A549 (cell line): ENCODE data around the gene SCGB1C1. TPM values are rescaled to one million over a fixed set of nuclear protein-coding genes. Genes with fewer than 3 reads are reported as not detected.

Source experiments
- ATAC-seq, 2 experiments: fragments of 200-7000 bp in 1 of 2; fragments of >200 bp in 1 of 2; cut with Nextera tagmentation in 1 of 2; cut with Tn5 transposase in 1 of 2; 3 replicates each; pipeline versions ENCODE4 v1.8.0 to v1.9.1; 2018 to 2020; ENCODE audit warnings: mild to moderate bottlenecking in 1 of 2, moderate library complexity in 1 of 2
- CTCF ChIA-PET: fragments of 300-600 bp; sonication (Branson Sonifier 250); formaldehyde crosslinking; extraction: SDS; loops from one replicate; lab custom pipeline; 2021; ENCODE audit warnings: antibody characterized with exemption, inconsistent platforms; lab: Yijun Ruan, JAX
- POLR2A ChIA-PET: fragments of 350-600 bp; formaldehyde crosslinking; extraction: SDS; loops from one replicate; lab custom pipeline; 2021; ENCODE audit warnings: antibody characterized with exemption, inconsistent platforms; lab: Yijun Ruan, JAX
- DNase-seq, 2 experiments: peaks; one replicate each; pipeline versions ENCODE4 v3.0.0 to v3.0.0-alpha.2; 2011 to 2016; ENCODE audit warnings: low read depth in 1 of 2, low spot score in 1 of 2
- FAIRE-seq: peaks from 2 replicates; lab custom pipeline; 2011; peaks lifted over from hg19 to GRCh38; lab: Jason Lieb, UNC
- H3K27ac ChIP-seq, 2 experiments: fragments of >200 bp; sonication (Bioruptor Twin); formaldehyde crosslinking; 3 replicates each; pipeline ENCODE4 v1.5.1; 2016 to 2017
- H3K4me1 ChIP-seq: fragments of >200 bp; sonication (Bioruptor Twin); formaldehyde crosslinking; 3 replicates; pipeline ENCODE4 v1.6.1; 2016
- H3K4me2 ChIP-seq: fragments of >200 bp; sonication (Bioruptor Twin); formaldehyde crosslinking; 3 replicates; pipeline ENCODE4 v1.6.1; 2016
- H3K4me3 ChIP-seq: fragments of >200 bp; sonication (Bioruptor Twin); formaldehyde crosslinking; 3 replicates; pipeline ENCODE4 v1.5.1; 2016
- H3K9me3 ChIP-seq: fragments of >200 bp; sonication (Bioruptor Twin); formaldehyde crosslinking; 3 replicates; pipeline ENCODE4 v1.6.1; 2016
- CEBPB ChIP-seq, 2 experiments: fragments of >200 bp in 1 of 2; sonication (Bioruptor Twin) in 1 of 2; formaldehyde crosslinking in 1 of 2; IDR thresholded peaks; 2 replicates each; pipeline ENCODE4 v1.6.1; 2012 to 2016
- CHD4 ChIP-seq: fragments of 200-600 bp; sonication (generic); IDR thresholded peaks from 2 replicates; pipeline ENCODE4 v1.6.1; 2016; ENCODE audit warnings: antibody characterized with exemption, mild to moderate bottlenecking, borderline replicate concordance
- ESRRA ChIP-seq: fragments of 150-350 bp; IDR thresholded peaks from 2 replicates; pipeline ENCODE4 v1.6.1; 2014; ENCODE audit warnings: mild to moderate bottlenecking, low read length, borderline replicate concordance
- FOSL2 ChIP-seq, 2 experiments: fragments of 450-650 bp in 1 of 2; fragments of >200 bp in 1 of 2; sonication (Bioruptor Twin) in 1 of 2; formaldehyde crosslinking; IDR thresholded peaks; 2 replicates each; pipeline versions ENCODE4 v1.5.0 to v1.6.1; 2016 to 2020; ENCODE audit warnings: mild to moderate bottlenecking in 1 of 2, moderate library complexity in 1 of 2
- FOXS1 ChIP-seq: fragments of 250-450 bp; sonication (Bioruptor Pico); IDR thresholded peaks from 2 replicates; pipeline ENCODE4 v1.5.0; 2020; ENCODE audit warnings: mild to moderate bottlenecking, moderate library complexity
- GATA3 ChIP-seq: IDR thresholded peaks from 2 replicates; pipeline ENCODE4 v1.6.1; 2012; ENCODE audit warnings: borderline replicate concordance
- HOXB13 ChIP-seq: fragments of 250-450 bp; sonication (Bioruptor Pico); IDR thresholded peaks from 2 replicates; pipeline ENCODE4 v1.5.0; 2020; ENCODE audit warnings: low read depth, mild to moderate bottlenecking, moderate library complexity
- HOXB5 ChIP-seq: fragments of 250-450 bp; sonication (Bioruptor Pico); IDR thresholded peaks from 2 replicates; pipeline ENCODE4 v1.5.0; 2020; ENCODE audit warnings: mild to moderate bottlenecking, moderate library complexity
- KDM5A ChIP-seq: fragments of 200-600 bp; sonication (generic); IDR thresholded peaks from 2 replicates; pipeline ENCODE4 v1.6.1; 2016; ENCODE audit warnings: antibody characterized with exemption, mild to moderate bottlenecking
- NPAS2 ChIP-seq: fragments of 250-450 bp; sonication (Bioruptor Pico); IDR thresholded peaks from 2 replicates; pipeline ENCODE4 v1.8.0; 2022; ENCODE audit warnings: mild to moderate bottlenecking, moderate library complexity, borderline replicate concordance
- POLR2A ChIP-seq: IDR thresholded peaks from 2 replicates; pipeline ENCODE4 v1.6.1; 2012; ENCODE audit warnings: mild to moderate bottlenecking, low read length
- POLR2AphosphoS2 ChIP-seq: conservative IDR thresholded peaks from 2 replicates; pipeline ENCODE4 v1.6.1; 2012; ENCODE audit warnings: low read length, improper control_type of control experiment, inconsistent platforms
- RCOR1 ChIP-seq: fragments of 150-350 bp; IDR thresholded peaks from 2 replicates; pipeline ENCODE4 v1.6.1; 2014; ENCODE audit warnings: antibody characterized with exemption, low read length, low read depth
- TP53 ChIP-seq: fragments of 250-450 bp; sonication (Bioruptor Pico); IDR thresholded peaks from 2 replicates; pipeline ENCODE4 v1.5.0; 2021; ENCODE audit warnings: mild to moderate bottlenecking, moderate library complexity
- WGBS: methylation state at CpG from one replicate; pipeline ENCODE4 v1.1.6; 2017; ENCODE audit errors: missing lambda C conversion rate; 5-methylcytosine and 5-hydroxymethylcytosine counted together
- polyA plus RNA-seq, 4 experiments: library from polyadenylated mRNA; depleted of rRNA in 3 of 4; stranded (reverse); fragments of >200 nt; fragmentation: RNase III in 1 of 4; extraction: RNeasy Plus Mini Kit Qiagen cat#74134 plus additional on column Dnase treatment in 1 of 4; gene quantifications; 2 replicates in 3 of 4; 3 replicates in 1 of 4; pipeline ENCODE4 v1.2.3, GENCODE V29; 2011 to 2017
- TF ChIP-seq, protein P1 (sequence below): fragments of 200-600 bp; sonication (generic); IDR thresholded peaks from 2 replicates; pipeline ENCODE4 v1.6.1; 2016; ENCODE audit warnings: antibody characterized with exemption, mild to moderate bottlenecking, moderate library complexity
- TF ChIP-seq, protein P2 (sequence below): IDR thresholded peaks from 2 replicates; pipeline ENCODE4 v1.6.1; 2012
- TF ChIP-seq, protein P3 (sequence below): fragments of >200 bp; sonication (Bioruptor Twin); formaldehyde crosslinking; IDR thresholded peaks from 3 replicates; pipeline ENCODE4 v1.5.1; 2016
- TF ChIP-seq, protein P4 (sequence below): IDR thresholded peaks from 2 replicates; pipeline ENCODE4 v1.6.1; 2012; ENCODE audit warnings: low read depth, borderline replicate concordance
- TF ChIP-seq, protein P5 (sequence below): fragments of 250-450 bp; sonication (Bioruptor Pico); IDR thresholded peaks from 2 replicates; pipeline ENCODE4 v1.5.0; 2020; ENCODE audit warnings: low read depth, mild to moderate bottlenecking, moderate library complexity

The SCGB1C1 gene
- polyA plus RNA-seq, 2 of the 4 experiments (the other 2 are of a cell fraction), result not detected

DNA sequence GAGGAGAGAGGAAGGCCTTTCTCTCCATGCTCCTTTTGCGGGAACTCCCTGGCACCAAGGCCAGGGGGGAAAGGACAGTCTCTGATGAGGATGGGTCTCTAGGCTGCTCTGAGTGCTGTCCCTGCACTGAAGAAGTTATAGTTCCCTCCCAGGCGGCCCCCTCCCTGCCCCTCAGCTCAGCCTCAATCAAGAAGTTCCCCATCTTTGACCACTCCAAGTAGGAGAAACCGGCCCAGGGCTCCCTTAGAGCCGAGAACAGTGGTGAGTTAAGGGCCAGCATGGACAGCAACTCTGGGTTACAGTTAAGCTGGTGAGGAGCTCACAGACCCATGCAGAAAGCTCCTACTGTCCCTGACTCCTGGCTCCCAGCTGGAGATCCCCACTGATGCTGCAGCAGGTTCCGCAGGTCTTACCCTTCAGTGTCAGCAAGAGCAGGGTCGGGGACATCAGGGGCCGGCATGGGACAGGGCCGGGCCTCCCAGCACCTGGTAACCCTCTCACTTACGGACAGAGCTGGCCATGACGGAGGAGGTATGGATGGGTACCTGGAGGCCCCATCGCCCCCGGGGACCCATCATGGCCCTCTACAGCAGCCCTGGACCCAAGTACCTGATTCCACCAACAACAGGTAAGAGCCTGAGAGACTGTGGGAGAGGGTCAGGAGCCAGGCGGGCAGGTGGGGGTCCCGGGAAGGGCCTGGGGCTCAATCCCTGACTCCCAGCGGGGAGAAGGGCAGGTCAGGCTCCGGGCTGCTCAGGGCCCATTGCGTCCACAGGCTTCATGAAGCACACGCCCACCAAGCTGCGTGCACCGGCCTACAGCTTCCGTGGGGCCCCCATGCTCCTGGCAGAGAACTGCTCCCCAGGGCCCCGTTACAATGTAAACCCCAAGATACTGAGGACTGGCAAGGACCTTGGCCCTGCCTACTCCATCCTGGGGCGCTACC lies 4.2 kb downstream of the SCGB1C1 start:
- no peak overlapping the region for H3K27ac ChIP-seq
- ATAC-seq, result peak in 1 of 2 experiments; percentile 20; a peak in 3 of 6 replicates
- no peak overlapping the region for H3K4me2 ChIP-seq
- POLR2A ChIA-PET, result interaction anchor here (3.2 kb wide), 1 partner anchor 10 kb away, joined by 15 read pairs; the partner anchor contains the start of genes BET1L and RIC8A
- no peaks in the 10 kb centered on the region for H3K9me3 ChIP-seq
- H3K4me3 ChIP-seq, result no peak overlapping the region
- no peak for FAIRE-seq
- CTCF ChIA-PET, result interaction anchor here (0.8 kb wide), 1 partner anchor 10 kb away, joined by 3 read pairs; no protein-coding TSS in a partner anchor
- WGBS, result 80% methylated on average over 20 of the region's 23 CpGs
- no peak for DNase-seq
- H3K4me1 ChIP-seq, result no peaks in the 10 kb centered on the region
- no peak for TF ChIP-seq POLR2AphosphoS2
- no peak for TF ChIP-seq TP53 (CRISPR knock-in tag)
- TF ChIP-seq, protein P1, sequence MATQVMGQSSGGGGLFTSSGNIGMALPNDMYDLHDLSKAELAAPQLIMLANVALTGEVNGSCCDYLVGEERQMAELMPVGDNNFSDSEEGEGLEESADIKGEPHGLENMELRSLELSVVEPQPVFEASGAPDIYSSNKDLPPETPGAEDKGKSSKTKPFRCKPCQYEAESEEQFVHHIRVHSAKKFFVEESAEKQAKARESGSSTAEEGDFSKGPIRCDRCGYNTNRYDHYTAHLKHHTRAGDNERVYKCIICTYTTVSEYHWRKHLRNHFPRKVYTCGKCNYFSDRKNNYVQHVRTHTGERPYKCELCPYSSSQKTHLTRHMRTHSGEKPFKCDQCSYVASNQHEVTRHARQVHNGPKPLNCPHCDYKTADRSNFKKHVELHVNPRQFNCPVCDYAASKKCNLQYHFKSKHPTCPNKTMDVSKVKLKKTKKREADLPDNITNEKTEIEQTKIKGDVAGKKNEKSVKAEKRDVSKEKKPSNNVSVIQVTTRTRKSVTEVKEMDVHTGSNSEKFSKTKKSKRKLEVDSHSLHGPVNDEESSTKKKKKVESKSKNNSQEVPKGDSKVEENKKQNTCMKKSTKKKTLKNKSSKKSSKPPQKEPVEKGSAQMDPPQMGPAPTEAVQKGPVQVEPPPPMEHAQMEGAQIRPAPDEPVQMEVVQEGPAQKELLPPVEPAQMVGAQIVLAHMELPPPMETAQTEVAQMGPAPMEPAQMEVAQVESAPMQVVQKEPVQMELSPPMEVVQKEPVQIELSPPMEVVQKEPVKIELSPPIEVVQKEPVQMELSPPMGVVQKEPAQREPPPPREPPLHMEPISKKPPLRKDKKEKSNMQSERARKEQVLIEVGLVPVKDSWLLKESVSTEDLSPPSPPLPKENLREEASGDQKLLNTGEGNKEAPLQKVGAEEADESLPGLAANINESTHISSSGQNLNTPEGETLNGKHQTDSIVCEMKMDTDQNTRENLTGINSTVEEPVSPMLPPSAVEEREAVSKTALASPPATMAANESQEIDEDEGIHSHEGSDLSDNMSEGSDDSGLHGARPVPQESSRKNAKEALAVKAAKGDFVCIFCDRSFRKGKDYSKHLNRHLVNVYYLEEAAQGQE, result no peak
- TF ChIP-seq FOXS1 (CRISPR knock-in tag), result no peak
- no peak for TF ChIP-seq HOXB13 (CRISPR knock-in tag)
- TF ChIP-seq GATA3, result no peak
- TF ChIP-seq, protein P2, sequence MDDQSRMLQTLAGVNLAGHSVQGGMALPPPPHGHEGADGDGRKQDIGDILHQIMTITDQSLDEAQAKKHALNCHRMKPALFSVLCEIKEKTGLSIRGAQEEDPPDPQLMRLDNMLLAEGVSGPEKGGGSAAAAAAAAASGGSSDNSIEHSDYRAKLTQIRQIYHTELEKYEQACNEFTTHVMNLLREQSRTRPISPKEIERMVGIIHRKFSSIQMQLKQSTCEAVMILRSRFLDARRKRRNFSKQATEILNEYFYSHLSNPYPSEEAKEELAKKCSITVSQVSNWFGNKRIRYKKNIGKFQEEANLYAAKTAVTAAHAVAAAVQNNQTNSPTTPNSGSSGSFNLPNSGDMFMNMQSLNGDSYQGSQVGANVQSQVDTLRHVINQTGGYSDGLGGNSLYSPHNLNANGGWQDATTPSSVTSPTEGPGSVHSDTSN, result no peak
- TF ChIP-seq, protein P3, sequence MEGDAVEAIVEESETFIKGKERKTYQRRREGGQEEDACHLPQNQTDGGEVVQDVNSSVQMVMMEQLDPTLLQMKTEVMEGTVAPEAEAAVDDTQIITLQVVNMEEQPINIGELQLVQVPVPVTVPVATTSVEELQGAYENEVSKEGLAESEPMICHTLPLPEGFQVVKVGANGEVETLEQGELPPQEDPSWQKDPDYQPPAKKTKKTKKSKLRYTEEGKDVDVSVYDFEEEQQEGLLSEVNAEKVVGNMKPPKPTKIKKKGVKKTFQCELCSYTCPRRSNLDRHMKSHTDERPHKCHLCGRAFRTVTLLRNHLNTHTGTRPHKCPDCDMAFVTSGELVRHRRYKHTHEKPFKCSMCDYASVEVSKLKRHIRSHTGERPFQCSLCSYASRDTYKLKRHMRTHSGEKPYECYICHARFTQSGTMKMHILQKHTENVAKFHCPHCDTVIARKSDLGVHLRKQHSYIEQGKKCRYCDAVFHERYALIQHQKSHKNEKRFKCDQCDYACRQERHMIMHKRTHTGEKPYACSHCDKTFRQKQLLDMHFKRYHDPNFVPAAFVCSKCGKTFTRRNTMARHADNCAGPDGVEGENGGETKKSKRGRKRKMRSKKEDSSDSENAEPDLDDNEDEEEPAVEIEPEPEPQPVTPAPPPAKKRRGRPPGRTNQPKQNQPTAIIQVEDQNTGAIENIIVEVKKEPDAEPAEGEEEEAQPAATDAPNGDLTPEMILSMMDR, result no peak

DNA sequence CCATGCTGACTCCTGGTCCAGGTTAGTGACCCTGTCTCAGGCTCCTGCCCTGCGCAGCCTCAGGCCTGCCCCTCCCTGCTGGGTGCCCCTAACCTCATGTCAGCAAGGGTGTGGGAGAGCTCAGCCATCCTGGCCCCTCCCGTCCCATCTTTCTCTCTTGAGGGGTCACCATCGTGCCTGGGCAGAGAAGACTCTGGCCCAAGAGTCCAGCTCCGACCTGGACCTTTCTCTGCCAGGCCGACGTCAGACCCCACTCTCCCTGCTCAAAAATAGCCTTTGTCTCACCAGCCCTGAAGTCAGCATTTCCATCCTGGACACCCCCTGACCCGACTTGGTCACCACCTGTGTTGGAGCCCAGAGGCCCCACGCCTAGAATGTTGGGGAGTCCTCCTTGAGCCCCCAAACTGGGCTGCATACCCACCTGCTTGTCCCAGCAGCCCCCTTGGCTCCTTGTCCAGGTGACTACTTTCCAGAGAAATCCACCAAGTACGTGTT lies 4.9 kb downstream of the SCGB1C1 start:
- no peak overlapping the region for H3K4me3 ChIP-seq
- no peak for FAIRE-seq
- ChIA-PET POLR2A (interaction anchor here (3.2 kb wide), 1 partner anchor 9 kb away, joined by 15 read pairs; the partner anchor contains the start of genes BET1L and RIC8A), CTCF (interaction anchor here (0.7 kb wide), 1 partner anchor 251 kb away, joined by 5 read pairs; no protein-coding TSS in a partner anchor)
- no peaks in the 10 kb centered on the region for H3K4me1 ChIP-seq
- no peak overlapping the region for H3K4me2 ChIP-seq
- no peak; a peak in 1 of 6 replicates for ATAC-seq
- 74% methylated on average over 9 of the region's 9 CpGs for WGBS
- H3K27ac ChIP-seq, result no peak overlapping the region
- TF ChIP-seq CHD4, result no peak
- TF ChIP-seq HOXB5 (CRISPR knock-in tag), result no peak
- no peak for TF ChIP-seq NPAS2 (CRISPR knock-in tag)
- TF ChIP-seq ESRRA, result no peak
- TF ChIP-seq FOSL2 (IDR thresholded peaks at IDR 0.05), result no peak
- no peak for TF ChIP-seq FOSL2 (CRISPR knock-in tag; IDR thresholded peaks at IDR 0.05)
- TF ChIP-seq CEBPB (IDR thresholded peaks at IDR 0.05), result no peak
- no peak for TF ChIP-seq POLR2A
- TF ChIP-seq KDM5A, result no peak
- TF ChIP-seq, protein P4, sequence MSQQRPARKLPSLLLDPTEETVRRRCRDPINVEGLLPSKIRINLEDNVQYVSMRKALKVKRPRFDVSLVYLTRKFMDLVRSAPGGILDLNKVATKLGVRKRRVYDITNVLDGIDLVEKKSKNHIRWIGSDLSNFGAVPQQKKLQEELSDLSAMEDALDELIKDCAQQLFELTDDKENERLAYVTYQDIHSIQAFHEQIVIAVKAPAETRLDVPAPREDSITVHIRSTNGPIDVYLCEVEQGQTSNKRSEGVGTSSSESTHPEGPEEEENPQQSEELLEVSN, result no peak
- TF ChIP-seq, protein P5, sequence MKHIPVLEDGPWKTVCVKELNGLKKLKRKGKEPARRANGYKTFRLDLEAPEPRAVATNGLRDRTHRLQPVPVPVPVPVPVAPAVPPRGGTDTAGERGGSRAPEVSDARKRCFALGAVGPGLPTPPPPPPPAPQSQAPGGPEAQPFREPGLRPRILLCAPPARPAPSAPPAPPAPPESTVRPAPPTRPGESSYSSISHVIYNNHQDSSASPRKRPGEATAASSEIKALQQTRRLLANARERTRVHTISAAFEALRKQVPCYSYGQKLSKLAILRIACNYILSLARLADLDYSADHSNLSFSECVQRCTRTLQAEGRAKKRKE, result no peak
- no peak for TF ChIP-seq RCOR1
- H3K9me3 ChIP-seq, result no peaks in the 10 kb centered on the region
- DNase-seq, result no peak
